GM23338 (cell line): ENCODE measurements around the gene PTBP2. TPM values are rescaled to one million over a fixed set of nuclear protein-coding genes. Genes with fewer than 3 reads are reported as not detected.

Source experiments
- ATAC-seq: fragments of 200-7000 bp; cut with Tn5 transposase; 3 replicates; pipeline ENCODE4 v1.9.1; 2020
- DNase-seq: peaks from one replicate; pipeline ENCODE4 v3.0.0-alpha.2; 2015; ENCODE audit warnings: low spot score
- H2AFZ ChIP-seq: fragments of 200-600 bp; sonication (generic); 2 replicates; pipeline ENCODE4 v1.8.0; 2016; ENCODE audit warnings: antibody characterized with exemption, mild to moderate bottlenecking, moderate library complexity
- H3F3A ChIP-seq: fragments of 200-600 bp; sonication (generic); replicated peaks from 2 replicates; pipeline ENCODE4 v1.8.0; 2017; ENCODE audit warnings: antibody characterized with exemption, mixed run types, low read depth
- H3K27ac ChIP-seq: fragments of 200-600 bp; sonication (generic); 2 replicates; pipeline ENCODE4 v1.6.1; 2016; ENCODE audit warnings: low read depth
- H3K27me3 ChIP-seq: fragments of 200-600 bp; sonication (generic); 2 replicates; pipeline ENCODE4 v1.8.0; 2016; ENCODE audit warnings: mild to moderate bottlenecking, mixed run types, moderate library complexity; ENCODE audit not compliant: insufficient read depth
- H3K36me3 ChIP-seq: fragments of 200-600 bp; sonication (generic); 2 replicates; pipeline ENCODE4 v1.8.0; 2016; ENCODE audit warnings: mild to moderate bottlenecking; ENCODE audit not compliant: insufficient read depth
- H3K4me1 ChIP-seq: fragments of 200-600 bp; sonication (generic); 2 replicates; pipeline ENCODE4 v1.8.0; 2016; ENCODE audit warnings: mild to moderate bottlenecking, moderate library complexity; ENCODE audit not compliant: insufficient read depth
- H3K4me2 ChIP-seq: fragments of 200-600 bp; sonication (generic); 2 replicates; pipeline ENCODE4 v1.7.1; 2017; ENCODE audit warnings: mixed run types
- H3K4me3 ChIP-seq: fragments of 200-600 bp; sonication (generic); 2 replicates; pipeline ENCODE4 v1.6.1; 2016; ENCODE audit warnings: mixed run types
- H3K79me2 ChIP-seq: fragments of 200-600 bp; sonication (generic); replicated peaks from 2 replicates; pipeline ENCODE4 v1.8.0; 2017; ENCODE audit warnings: mild to moderate bottlenecking; ENCODE audit not compliant: insufficient read depth
- H3K9me2 ChIP-seq: fragments of 200-600 bp; sonication (generic); 2 replicates; pipeline ENCODE4 v1.8.0; 2017; ENCODE audit not compliant: insufficient read depth
- H4K20me1 ChIP-seq: fragments of 200-600 bp; sonication (generic); replicated peaks from 2 replicates; pipeline ENCODE4 v1.8.0; 2017; ENCODE audit warnings: mild to moderate bottlenecking; ENCODE audit not compliant: insufficient read depth
- H3K27ac Mint-ChIP-seq: 2 replicates; pipeline ENCODE4 v1.8.0; 2020; ENCODE audit warnings: inconsistent platforms, mild to moderate bottlenecking, moderate library complexity, mixed read lengths
- H3K27me3 Mint-ChIP-seq: 3 replicates; pipeline ENCODE4 v1.8.0; 2022; ENCODE audit warnings: low read depth, mild to moderate bottlenecking, moderate library complexity, mixed read lengths, inconsistent platforms; ENCODE audit not compliant: insufficient read depth, poor library complexity
- H3K36me3 Mint-ChIP-seq: 3 replicates; pipeline ENCODE4 v1.8.0; 2021; ENCODE audit warnings: low read depth, mild to moderate bottlenecking, inconsistent platforms, moderate library complexity, mixed read lengths
- H3K4me1 Mint-ChIP-seq: 3 replicates; pipeline ENCODE4 v1.8.0; 2020; ENCODE audit warnings: mild to moderate bottlenecking, inconsistent platforms, mixed read lengths
- H3K4me3 Mint-ChIP-seq: 3 replicates; pipeline ENCODE4 v1.8.0; 2021; ENCODE audit warnings: moderate library complexity, mild to moderate bottlenecking, inconsistent platforms, mixed read lengths
- H3K9me3 Mint-ChIP-seq: 3 replicates; pipeline ENCODE4 v1.8.0; 2020; ENCODE audit warnings: moderate library complexity, mild to moderate bottlenecking, inconsistent platforms, mixed read lengths
- CREB1 ChIP-seq: fragments of 250-450 bp; sonication (Bioruptor Pico); IDR thresholded peaks from 2 replicates; pipeline ENCODE4 v1.5.0; 2020; ENCODE audit warnings: low read depth, mild to moderate bottlenecking, moderate library complexity
- EZH2 ChIP-seq: fragments of 200-600 bp; sonication (generic); IDR thresholded peaks from one replicate; pipeline ENCODE4 v1.8.0; 2017; ENCODE audit warnings: antibody characterized with exemption, mild to moderate bottlenecking, low read depth; ENCODE audit not compliant: unreplicated experiment
- EZH2phosphoT487 ChIP-seq: fragments of 200-600 bp; sonication (generic); IDR thresholded peaks from one replicate; pipeline ENCODE4 v1.8.1; 2018; ENCODE audit warnings: antibody characterized with exemption; ENCODE audit not compliant: unreplicated experiment
- NANOG ChIP-seq: IDR thresholded peaks from 2 replicates; pipeline ENCODE4 v1.6.1; 2016; ENCODE audit warnings: antibody characterized with exemption, borderline replicate concordance
- STAT1 ChIP-seq: IDR thresholded peaks from one replicate; pipeline ENCODE4 v1.6.1; 2016; ENCODE audit warnings: antibody characterized with exemption; ENCODE audit not compliant: unreplicated experiment
- ZNF114 ChIP-seq: fragments of 250-450 bp; sonication (Bioruptor Pico); IDR thresholded peaks from 2 replicates; pipeline ENCODE4 v1.5.0; 2020; ENCODE audit warnings: mild to moderate bottlenecking, moderate library complexity
- ZNF331 ChIP-seq: fragments of 250-450 bp; sonication (Bioruptor Pico); IDR thresholded peaks from 2 replicates; pipeline ENCODE4 v1.5.0; 2020; ENCODE audit warnings: low read depth, mild to moderate bottlenecking, moderate library complexity
- polyA plus RNA-seq: library from polyadenylated mRNA; unstranded; fragments of >200 nt; fragmentation: Nextera tagmentation; extraction: Ambion mirVana; gene quantifications from 2 replicates; pipeline ENCODE4 v1.2.1, GENCODE V29; 2016
- total RNA-seq: library from RNA; depleted of rRNA; stranded (reverse); fragments of >200 nt; shearing (Covaris generic); gene quantifications from 2 replicates; pipeline ENCODE4 v1.2.3, GENCODE V29; 2014
- TF ChIP-seq, protein P1 (sequence below), 2 experiments: fragments of 200-600 bp in 1 of 2; sonication (generic) in 1 of 2; conservative IDR thresholded peaks; 2 replicates each; pipeline versions ENCODE4 v1.5.1 to v1.6.1; 2016 to 2017; ENCODE audit warnings: antibody characterized with exemption in 2 of 2, low read depth in 2 of 2, mild to moderate bottlenecking in 2 of 2, moderate library complexity in 1 of 2
- TF ChIP-seq, protein P2 (sequence below): fragments of 250-450 bp; sonication (Bioruptor Pico); IDR thresholded peaks from 2 replicates; pipeline ENCODE4 v1.5.0; 2020; ENCODE audit warnings: mild to moderate bottlenecking, moderate library complexity
- TF ChIP-seq, protein P3 (sequence below): IDR thresholded peaks from 2 replicates; pipeline ENCODE4 v1.6.1; 2016; ENCODE audit warnings: antibody characterized with exemption
- TF ChIP-seq, protein P4 (sequence below): IDR thresholded peaks from one replicate; pipeline ENCODE4 v1.6.1; 2018; ENCODE audit warnings: antibody characterized with exemption; ENCODE audit not compliant: unreplicated experiment

The PTBP2 gene
- total and polyA plus RNA-seq, 2 experiments from 2014 or later: 50.2 to 108 TPM

DNA sequence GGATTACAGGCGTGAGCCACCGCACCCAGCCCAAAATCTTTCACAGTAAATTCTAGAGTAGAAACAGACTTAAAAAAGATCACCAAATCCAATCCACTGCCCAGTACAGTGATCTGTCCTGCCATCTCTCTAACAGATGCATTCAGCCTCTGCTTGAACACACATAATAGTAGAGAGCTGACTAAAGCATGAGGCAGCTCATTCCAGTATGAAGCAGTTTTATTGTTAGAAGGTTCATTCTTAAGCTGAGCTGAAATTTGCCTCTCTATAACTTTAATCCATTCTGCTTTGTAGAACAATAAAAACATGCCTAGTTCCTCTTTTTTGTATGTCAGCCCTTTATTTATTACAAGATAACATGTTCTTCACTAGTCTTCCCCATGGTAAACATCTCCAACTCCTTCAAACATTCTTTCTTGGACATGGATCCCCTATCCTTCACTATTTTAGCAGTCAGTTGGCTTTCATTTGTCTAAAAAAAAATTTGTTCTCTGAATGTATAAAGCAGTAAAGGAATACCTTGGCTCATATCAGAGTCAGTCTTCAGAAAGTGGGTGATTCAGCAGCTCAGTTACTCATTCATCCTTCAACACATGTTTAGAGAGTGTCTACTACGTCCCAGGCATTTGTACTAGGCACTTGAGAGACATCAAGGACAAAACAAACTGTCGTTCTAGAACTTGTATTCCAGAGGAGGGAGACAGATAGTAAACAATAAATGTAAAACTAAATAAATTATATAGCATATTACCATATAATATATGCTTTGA is 10.7 kb upstream of the PTBP2 start:
- no peaks in the 10 kb centered on the region for H3K79me2 ChIP-seq
- H3K4me3 ChIP-seq: no peak overlapping the region
- peaks cover 7% of the 10 kb centered on the region; the same call in 1 of the 2 replicates for H3K4me1 ChIP-seq
- Mint-ChIP-seq H3K9me3 (peaks cover 4% of the 10 kb centered on the region), H3K27me3 (peaks cover 1% of the 10 kb centered on the region), H3K36me3 (no peaks in the 10 kb centered on the region), H3K4me3 (no peak overlapping the region), H3K27ac (no peak overlapping the region), H3K4me1 (peaks cover 11% of the 10 kb centered on the region)
- H3K27me3 ChIP-seq: no peaks in the 10 kb centered on the region
- H3K36me3 ChIP-seq: no peaks in the 10 kb centered on the region
- no peaks in the 10 kb centered on the region; the same call in 1 of the 2 replicates for H3F3A ChIP-seq
- H3K4me2 ChIP-seq: no peak overlapping the region
- H2AFZ ChIP-seq: no peak overlapping the region
- no peak for ATAC-seq
- no peaks in the 10 kb centered on the region for H3K9me2 ChIP-seq
- no peak for DNase-seq
- no peak overlapping the region for H3K27ac ChIP-seq
- no peaks in the 10 kb centered on the region for H4K20me1 ChIP-seq
- TF ChIP-seq, protein P1, sequence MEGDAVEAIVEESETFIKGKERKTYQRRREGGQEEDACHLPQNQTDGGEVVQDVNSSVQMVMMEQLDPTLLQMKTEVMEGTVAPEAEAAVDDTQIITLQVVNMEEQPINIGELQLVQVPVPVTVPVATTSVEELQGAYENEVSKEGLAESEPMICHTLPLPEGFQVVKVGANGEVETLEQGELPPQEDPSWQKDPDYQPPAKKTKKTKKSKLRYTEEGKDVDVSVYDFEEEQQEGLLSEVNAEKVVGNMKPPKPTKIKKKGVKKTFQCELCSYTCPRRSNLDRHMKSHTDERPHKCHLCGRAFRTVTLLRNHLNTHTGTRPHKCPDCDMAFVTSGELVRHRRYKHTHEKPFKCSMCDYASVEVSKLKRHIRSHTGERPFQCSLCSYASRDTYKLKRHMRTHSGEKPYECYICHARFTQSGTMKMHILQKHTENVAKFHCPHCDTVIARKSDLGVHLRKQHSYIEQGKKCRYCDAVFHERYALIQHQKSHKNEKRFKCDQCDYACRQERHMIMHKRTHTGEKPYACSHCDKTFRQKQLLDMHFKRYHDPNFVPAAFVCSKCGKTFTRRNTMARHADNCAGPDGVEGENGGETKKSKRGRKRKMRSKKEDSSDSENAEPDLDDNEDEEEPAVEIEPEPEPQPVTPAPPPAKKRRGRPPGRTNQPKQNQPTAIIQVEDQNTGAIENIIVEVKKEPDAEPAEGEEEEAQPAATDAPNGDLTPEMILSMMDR (conservative IDR thresholded peaks at IDR 0.05; ENCODE audit: low read depth in 2 of 2): no peak
- TF ChIP-seq EZH2 (no peak), CREB1 (no peak), NANOG (no peak), ZNF114 (CRISPR knock-in tag) (no peak), STAT1 (no peak), EZH2phosphoT487 (no peak), ZNF331 (CRISPR knock-in tag) (no peak)
- TF ChIP-seq, protein P2, sequence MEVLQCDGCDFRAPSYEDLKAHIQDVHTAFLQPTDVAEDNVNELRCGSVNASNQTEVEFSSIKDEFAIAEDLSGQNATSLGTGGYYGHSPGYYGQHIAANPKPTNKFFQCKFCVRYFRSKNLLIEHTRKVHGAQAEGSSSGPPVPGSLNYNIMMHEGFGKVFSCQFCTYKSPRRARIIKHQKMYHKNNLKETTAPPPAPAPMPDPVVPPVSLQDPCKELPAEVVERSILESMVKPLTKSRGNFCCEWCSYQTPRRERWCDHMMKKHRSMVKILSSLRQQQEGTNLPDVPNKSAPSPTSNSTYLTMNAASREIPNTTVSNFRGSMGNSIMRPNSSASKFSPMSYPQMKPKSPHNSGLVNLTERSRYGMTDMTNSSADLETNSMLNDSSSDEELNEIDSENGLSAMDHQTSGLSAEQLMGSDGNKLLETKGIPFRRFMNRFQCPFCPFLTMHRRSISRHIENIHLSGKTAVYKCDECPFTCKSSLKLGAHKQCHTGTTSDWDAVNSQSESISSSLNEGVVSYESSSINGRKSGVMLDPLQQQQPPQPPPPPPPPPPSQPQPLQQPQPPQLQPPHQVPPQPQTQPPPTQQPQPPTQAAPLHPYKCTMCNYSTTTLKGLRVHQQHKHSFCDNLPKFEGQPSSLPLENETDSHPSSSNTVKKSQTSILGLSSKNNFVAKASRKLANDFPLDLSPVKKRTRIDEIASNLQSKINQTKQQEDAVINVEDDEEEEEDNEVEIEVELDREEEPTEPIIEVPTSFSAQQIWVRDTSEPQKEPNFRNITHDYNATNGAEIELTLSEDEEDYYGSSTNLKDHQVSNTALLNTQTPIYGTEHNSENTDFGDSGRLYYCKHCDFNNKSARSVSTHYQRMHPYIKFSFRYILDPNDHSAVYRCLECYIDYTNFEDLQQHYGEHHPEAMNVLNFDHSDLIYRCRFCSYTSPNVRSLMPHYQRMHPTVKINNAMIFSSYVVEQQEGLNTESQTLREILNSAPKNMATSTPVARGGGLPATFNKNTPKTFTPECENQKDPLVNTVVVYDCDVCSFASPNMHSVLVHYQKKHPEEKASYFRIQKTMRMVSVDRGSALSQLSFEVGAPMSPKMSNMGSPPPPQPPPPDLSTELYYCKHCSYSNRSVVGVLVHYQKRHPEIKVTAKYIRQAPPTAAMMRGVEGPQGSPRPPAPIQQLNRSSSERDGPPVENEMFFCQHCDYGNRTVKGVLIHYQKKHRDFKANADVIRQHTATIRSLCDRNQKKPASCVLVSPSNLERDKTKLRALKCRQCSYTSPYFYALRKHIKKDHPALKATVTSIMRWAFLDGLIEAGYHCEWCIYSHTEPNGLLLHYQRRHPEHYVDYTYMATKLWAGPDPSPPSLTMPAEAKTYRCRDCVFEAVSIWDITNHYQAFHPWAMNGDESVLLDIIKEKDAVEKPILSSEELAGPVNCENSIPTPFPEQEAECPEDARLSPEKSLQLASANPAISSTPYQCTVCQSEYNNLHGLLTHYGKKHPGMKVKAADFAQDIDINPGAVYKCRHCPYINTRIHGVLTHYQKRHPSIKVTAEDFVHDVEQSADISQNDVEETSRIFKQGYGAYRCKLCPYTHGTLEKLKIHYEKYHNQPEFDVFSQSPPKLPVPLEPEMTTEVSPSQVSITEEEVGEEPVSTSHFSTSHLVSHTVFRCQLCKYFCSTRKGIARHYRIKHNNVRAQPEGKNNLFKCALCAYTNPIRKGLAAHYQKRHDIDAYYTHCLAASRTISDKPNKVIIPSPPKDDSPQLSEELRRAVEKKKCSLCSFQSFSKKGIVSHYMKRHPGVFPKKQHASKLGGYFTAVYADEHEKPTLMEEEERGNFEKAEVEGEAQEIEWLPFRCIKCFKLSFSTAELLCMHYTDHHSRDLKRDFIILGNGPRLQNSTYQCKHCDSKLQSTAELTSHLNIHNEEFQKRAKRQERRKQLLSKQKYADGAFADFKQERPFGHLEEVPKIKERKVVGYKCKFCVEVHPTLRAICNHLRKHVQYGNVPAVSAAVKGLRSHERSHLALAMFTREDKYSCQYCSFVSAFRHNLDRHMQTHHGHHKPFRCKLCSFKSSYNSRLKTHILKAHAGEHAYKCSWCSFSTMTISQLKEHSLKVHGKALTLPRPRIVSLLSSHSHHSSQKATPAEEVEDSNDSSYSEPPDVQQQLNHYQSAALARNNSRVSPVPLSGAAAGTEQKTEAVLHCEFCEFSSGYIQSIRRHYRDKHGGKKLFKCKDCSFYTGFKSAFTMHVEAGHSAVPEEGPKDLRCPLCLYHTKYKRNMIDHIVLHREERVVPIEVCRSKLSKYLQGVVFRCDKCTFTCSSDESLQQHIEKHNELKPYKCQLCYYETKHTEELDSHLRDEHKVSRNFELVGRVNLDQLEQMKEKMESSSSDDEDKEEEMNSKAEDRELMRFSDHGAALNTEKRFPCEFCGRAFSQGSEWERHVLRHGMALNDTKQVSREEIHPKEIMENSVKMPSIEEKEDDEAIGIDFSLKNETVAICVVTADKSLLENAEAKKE (CRISPR knock-in tag): no peak
- TF ChIP-seq, protein P3, sequence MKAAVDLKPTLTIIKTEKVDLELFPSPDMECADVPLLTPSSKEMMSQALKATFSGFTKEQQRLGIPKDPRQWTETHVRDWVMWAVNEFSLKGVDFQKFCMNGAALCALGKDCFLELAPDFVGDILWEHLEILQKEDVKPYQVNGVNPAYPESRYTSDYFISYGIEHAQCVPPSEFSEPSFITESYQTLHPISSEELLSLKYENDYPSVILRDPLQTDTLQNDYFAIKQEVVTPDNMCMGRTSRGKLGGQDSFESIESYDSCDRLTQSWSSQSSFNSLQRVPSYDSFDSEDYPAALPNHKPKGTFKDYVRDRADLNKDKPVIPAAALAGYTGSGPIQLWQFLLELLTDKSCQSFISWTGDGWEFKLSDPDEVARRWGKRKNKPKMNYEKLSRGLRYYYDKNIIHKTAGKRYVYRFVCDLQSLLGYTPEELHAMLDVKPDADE: no peak
- TF ChIP-seq, protein P4, sequence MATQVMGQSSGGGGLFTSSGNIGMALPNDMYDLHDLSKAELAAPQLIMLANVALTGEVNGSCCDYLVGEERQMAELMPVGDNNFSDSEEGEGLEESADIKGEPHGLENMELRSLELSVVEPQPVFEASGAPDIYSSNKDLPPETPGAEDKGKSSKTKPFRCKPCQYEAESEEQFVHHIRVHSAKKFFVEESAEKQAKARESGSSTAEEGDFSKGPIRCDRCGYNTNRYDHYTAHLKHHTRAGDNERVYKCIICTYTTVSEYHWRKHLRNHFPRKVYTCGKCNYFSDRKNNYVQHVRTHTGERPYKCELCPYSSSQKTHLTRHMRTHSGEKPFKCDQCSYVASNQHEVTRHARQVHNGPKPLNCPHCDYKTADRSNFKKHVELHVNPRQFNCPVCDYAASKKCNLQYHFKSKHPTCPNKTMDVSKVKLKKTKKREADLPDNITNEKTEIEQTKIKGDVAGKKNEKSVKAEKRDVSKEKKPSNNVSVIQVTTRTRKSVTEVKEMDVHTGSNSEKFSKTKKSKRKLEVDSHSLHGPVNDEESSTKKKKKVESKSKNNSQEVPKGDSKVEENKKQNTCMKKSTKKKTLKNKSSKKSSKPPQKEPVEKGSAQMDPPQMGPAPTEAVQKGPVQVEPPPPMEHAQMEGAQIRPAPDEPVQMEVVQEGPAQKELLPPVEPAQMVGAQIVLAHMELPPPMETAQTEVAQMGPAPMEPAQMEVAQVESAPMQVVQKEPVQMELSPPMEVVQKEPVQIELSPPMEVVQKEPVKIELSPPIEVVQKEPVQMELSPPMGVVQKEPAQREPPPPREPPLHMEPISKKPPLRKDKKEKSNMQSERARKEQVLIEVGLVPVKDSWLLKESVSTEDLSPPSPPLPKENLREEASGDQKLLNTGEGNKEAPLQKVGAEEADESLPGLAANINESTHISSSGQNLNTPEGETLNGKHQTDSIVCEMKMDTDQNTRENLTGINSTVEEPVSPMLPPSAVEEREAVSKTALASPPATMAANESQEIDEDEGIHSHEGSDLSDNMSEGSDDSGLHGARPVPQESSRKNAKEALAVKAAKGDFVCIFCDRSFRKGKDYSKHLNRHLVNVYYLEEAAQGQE: no peak
